Activated CD4-positive, CD25-positive, alpha-beta regulatory T cell treated with anti-CD3 and anti-CD28 coated beads, Interleukin-2, amount 50 U/mL, for 24 hours (primary cell): ENCODE measurements around the gene RBM28.
"Not testable (repeated sequence)": the region's sequence is repeated elsewhere in the genome, so short reads cannot be mapped to it uniquely, and the experiment has no call there.

ENCODE experiments used
- ATAC-seq, 2 donors: fragments of 150-1000 bp; cut with Tn5 transposase; one replicate each; pipeline ENCODE4 v1.10.0; 2021; ENCODE audit warnings: mild to moderate bottlenecking in 1 of 2, moderate library complexity in 1 of 2

The RBM28 gene

GRCh38 chr7:128347647-128348097 is 4.0 kb upstream of the RBM28 start:
- no peak for ATAC-seq

- ATAC-seq, result no peak
Observed at GRCh38 chr7:128344431-128344774, 695 bp upstream of the RBM28 start.

GRCh38 chr7:128341733-128342132 is 2.0 kb downstream of the RBM28 start:
- ATAC-seq, result no peak

DNA sequence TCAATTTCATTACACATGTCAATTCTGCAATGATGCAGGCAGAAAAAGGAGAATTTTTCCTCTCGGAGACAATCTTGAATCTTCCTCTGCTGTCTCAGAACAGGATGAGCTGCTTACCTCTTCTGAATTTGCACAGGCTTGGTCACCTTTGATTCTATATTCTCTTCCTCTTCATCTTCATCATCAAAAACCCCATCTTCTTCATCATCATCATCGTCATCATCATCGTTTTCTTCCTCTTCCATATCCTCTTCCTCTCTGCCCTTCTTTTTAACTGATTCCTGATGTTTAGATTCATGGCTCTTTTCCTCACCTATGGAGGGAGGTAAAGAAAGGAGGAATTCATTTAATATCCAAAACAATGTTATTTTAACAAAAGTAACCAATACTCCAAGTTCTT is 8.0 kb downstream of the RBM28 start:
- no peak for ATAC-seq

GRCh38 chr7:128324368-128324680 is 19.4 kb downstream of the RBM28 start:
- ATAC-seq, result no peak

DNA sequence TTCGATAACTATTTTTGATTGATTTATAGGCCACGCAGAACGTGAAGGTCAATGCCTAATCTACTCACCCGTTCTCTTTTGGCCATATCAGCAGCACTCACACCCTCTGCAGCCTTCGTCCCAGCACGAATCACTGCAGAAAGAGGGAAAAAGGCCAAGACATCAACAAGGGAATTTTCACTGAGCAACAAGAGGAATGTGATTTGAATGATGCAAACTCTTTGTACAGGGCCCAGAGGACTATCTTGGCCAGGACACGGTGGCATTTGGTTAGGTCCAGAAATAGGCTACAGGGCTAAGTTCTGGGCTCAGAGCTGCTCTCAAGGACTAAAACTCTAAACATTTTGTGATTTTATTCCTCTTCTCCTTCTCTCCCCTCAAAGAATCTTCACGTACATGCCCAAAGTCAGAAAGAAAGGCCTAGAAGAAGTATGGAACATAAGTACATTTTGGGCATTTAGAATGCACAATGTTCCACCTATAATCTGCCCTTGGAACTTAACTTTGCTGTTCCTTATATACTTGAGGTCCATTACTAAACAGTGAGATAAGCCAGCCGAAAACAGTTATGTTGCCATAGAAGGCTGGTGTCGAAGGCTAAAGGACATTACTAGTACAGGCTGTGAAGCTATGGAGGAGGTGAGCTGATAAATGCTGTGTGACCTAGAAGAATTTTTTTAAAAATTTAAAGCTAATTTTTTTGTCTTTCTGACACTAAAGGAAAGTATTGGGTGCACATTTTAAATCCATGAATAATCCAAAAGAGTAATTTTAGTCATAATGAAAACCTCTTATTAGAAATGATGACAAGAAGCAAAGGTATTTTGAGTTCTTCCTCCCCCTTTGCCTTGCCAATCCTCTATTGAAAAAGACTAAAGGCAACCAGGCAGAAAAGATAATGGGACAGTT is 20.0 kb downstream of the RBM28 start:
- ATAC-seq, result no peak

GRCh38 chr7:128323040-128323439 is 20.7 kb downstream of the RBM28 start:
- no peak for ATAC-seq

DNA sequence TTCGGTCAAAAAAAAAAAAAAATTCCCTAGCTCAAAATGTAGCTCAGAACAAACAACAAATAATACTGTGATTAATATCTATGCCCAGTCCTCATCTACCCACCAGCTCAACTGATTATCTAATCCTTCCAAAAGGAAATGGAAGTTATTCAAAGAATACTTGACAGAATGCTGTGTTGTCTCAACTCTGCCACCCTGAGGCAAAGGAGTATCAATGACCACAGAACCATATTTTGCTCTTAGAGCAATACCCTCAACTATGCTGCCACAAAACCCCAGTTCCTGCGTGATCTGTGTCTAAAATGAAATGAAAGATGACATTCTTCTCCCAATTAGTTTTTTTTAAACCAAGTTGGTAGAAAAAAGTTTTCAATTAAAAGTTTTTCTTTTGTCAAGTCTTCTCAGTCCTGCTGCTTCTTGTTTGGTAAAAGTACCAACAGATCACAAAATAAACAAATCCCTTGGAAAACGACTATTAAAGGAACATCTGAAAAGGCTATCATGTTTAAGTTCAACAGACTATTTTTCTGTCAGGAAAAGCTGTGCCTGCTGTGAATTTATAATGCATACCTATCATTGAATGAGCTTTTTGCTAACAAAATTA is 21.6 kb downstream of the RBM28 start:
- ATAC-seq, result no peak

GRCh38 chr7:128321044-128321422 is 22.7 kb downstream of the RBM28 start:
- no peak for ATAC-seq

DNA sequence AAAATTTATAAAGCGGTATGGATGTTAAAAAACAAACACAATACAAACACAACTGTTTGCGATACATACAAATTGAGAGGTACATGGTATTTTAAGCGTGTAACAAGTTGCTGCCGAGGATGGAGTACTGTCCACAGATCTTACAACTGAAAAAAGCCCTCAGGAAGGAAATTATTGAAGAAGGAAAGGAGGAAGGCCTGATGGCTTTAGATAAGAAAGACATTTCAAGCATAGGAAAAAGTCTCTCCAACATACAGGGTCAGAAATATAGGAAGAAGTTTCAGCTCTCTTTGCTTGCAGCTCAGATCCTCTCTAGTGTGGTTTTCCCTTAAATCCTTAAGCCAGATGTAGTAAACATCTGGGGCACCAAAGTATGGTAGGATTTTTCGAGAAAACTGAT is 25.0 kb downstream of the RBM28 start:
- ATAC-seq, result no peak

DNA sequence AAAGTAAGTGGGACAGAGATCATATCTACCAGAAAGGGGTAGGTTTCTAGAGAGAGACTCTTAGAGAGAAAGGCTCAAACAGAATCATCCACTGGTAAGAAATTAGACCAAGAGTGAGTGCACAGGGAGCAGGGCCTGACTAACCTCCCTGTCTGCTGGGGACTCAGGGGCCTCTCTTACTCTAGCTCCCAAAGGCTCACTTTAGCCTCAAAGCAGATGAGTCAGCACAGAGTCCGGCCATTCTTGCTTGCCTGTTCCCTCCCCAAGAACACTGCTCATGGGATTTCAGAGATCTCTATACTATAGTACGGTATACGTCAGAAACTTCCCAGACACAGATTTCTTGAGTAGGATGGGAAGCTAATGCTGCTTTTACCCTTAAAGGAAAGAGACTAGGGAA is 32.7 kb downstream of the RBM28 start:
- no peak for ATAC-seq

DNA sequence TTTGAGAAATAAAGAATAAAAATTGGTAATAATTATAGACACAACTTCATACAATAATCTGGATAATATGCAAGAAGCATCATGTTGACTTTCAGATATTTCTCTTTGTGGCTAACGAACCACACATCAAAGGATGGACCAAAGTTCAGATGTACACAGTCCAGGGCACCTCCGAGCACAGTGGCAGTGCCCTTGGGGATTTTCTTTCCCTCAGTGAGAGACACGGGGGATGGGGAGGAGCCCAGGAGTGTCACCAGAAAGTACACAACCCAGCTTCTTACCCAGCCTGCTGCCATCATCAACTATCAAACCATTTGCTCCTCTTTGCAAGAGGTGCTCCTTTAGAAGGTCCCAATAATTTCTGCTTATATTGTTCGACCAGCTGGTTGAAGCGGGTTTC is 33.2 kb downstream of the RBM28 start:
- ATAC-seq, result no peak

DNA sequence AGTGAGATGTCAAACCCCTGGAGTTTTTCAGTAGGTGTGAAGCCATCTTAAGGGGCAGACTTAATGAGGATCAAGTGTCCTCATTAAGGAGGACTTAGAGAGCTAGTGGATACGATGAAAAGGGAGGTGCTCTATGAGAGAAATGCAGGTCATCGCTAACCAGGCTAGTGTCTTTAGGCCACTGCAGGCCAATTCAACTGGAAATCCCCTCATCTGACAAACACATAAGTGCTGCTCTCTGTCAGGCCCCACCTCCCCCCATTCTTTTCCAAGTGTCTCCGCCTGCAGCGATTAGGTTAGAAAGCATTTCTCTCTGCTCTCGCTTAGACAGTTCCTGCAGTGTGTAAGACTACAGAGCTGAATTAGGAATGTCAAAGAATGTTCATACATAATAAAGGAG is 33.7 kb downstream of the RBM28 start:
- ATAC-seq, result no peak

DNA sequence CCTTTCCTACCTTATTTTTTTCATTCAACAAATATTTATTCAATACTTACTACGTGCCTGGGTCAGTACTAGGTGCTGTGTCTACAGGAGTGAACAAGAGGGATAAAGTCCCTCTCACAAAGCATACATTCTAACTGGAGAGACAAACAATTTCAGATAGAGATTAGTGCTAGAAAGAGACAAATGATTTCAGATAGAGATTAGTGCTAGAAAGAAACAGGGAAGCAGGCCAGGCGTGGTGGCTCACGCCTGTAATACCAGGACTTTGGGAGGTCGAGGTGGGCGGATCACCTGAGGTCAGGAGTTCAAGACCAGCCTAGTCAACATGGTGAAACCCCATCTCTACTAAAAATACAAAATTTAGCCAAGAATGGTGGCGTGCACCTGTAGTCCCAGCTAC is 34.6 kb downstream of the RBM28 start:
- ATAC-seq, result no peak

GRCh38 chr7:128307061-128307460 is 36.6 kb downstream of the RBM28 start:
- ATAC-seq, result no peak

DNA sequence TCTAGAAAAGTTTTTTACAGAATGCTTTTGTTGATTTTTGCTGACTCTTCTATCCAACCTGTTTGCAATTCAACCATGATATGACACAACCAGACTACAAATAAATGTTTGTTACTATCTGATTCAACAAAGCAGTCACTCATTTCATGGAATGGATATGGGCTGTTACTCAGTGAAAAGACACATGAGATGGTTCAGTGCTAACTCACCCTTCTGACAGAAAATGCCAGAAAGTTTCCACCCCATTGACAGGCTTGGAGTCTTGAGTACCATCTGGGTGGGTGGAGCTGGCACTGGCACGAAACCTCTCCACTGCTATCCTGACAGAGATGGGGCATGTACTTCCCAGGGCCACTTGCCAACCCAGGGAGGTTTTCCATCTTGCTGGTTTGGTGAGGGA is 39.5 kb downstream of the RBM28 start:
- no peak for ATAC-seq

DNA sequence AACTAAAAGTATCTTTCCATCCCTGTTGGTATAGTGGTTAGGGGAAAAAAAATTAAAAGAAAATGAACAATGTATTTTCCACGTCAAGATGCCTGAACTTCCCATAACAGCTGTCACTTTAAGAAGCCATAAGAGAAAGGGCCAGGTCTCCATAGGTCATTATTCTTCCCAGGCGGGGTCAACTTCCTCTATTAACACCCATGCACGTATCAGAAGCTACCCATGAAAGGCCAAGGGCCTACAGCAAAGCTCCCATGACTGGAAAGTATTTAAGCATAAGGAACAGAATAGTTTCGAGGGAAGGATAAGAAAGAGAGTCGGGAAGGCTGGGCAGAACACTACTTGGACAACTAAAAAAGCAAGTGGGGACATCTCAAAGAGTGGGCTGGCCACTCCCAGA is 40.1 kb downstream of the RBM28 start:
- no peak for ATAC-seq

DNA sequence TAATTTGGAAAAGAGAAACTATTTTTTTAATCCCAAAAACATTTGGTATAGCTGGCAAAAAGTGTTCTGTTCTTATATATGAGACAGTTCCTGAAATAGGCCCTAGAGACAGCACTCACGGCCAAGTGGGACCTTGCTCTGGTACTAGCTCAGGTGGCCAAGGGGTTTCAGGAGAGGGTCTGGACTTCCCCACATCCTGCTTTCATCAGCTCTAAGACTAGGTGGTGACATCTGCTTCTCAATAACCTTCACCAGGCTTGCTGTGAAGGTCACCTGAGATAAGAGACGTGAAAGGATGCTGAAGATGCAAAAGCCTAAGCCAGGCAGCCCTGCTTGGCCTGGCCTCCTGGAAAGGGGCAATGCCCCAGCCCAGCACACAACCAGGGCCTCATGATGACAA is 40.6 kb downstream of the RBM28 start:
- no peak for ATAC-seq

DNA sequence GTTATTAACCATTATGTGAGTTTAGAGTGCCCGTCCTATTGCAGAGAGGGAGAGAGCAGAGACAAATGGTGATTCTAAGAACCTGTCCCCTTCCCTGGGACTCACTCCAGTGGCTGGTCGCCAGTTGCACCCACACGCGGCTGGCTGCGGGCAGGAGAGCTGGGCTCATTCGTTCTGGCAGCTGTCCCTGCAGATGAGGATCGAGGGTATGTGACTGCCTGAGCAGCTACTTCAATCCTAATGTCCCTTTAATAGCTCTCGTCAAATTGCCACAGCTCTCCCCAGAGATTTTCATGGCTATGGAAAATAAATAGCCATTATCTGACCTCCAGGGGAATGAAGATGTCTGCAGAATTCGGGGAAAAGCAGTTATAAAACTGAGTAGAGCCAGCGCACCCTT is 41.6 kb downstream of the RBM28 start:
- ATAC-seq, result no peak

- ATAC-seq, result no peak
Observed at GRCh38 chr7:128299109-128299607, 44.5 kb downstream of the RBM28 start.

GRCh38 chr7:128298004-128298403 is 45.7 kb downstream of the RBM28 start:
- not testable (repeated sequence) for ATAC-seq

GRCh38 chr7:128287556-128287955 is 56.2 kb downstream of the RBM28 start:
- no peak for ATAC-seq

DNA sequence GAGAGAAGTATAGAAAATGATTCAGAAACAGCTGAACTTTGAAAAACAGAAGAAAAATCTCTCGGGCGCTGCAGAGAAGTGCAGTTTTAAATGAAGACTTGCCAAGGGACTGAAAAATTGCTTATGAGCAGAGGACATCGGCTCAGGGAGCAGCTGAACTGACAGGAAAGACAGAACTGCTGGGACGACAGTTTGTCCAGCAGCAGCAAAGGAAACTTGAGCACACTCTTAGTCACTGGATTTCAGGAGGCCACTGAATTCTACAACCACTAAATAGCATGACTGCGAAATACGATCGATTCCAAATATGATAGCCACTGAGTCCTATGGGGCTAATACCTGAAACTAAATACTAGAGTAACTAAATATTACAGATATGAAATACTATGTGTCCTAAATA is 59.6 kb downstream of the RBM28 start:
- ATAC-seq, result no peak

- no peak for ATAC-seq
Observed at GRCh38 chr7:128281605-128282380, 61.9 kb downstream of the RBM28 start.
